Mesothelial cell of epicardium (in vitro differentiated cells): ENCODE measurements around the gene FAAH2. TPM values are rescaled to one million over a fixed set of nuclear protein-coding genes. Genes with fewer than 3 reads are reported as not detected.
A peak's percentile ranks its signal among the peaks of the same experiment; 100 is the strongest.

Source experiments
- DNase-seq, 2 experiments: peaks; one replicate each; pipeline ENCODE4 v3.0.0; 2021; ENCODE audit warnings: low spot score in 2 of 2; ENCODE audit not compliant: unreplicated experiment in 2 of 2
- H3K27ac Mint-ChIP-seq: 2 replicates; pipeline ENCODE4 v1.8.0; 2021; ENCODE audit warnings: mixed read lengths
- H3K27me3 Mint-ChIP-seq: 2 replicates; pipeline ENCODE4 v1.8.0; 2021; ENCODE audit warnings: low read depth, mixed read lengths
- H3K36me3 Mint-ChIP-seq: 2 replicates; pipeline ENCODE4 v1.8.0; 2021; ENCODE audit warnings: mixed read lengths
- H3K4me1 Mint-ChIP-seq: 2 replicates; pipeline ENCODE4 v1.8.0; 2021; ENCODE audit warnings: mixed read lengths
- H3K4me3 Mint-ChIP-seq: 2 replicates; pipeline ENCODE4 v1.8.0; 2021; ENCODE audit warnings: mild to moderate bottlenecking, moderate library complexity, mixed read lengths
- H3K9me3 Mint-ChIP-seq: 2 replicates; pipeline ENCODE4 v1.8.0; 2021; ENCODE audit warnings: mixed read lengths
- total RNA-seq: library from RNA; stranded (reverse); gene quantifications from 3 replicates; pipeline ENCODE4 v1.2.1, GENCODE V29; 2021
- TF ChIP-seq, protein P1 (sequence below): fragments of 200-600 bp; sonication (generic); IDR thresholded peaks from one replicate; pipeline ENCODE4 v1.5.0; 2021; ENCODE audit warnings: antibody characterized with exemption; ENCODE audit not compliant: unreplicated experiment

Gene FAAH2, protein sequence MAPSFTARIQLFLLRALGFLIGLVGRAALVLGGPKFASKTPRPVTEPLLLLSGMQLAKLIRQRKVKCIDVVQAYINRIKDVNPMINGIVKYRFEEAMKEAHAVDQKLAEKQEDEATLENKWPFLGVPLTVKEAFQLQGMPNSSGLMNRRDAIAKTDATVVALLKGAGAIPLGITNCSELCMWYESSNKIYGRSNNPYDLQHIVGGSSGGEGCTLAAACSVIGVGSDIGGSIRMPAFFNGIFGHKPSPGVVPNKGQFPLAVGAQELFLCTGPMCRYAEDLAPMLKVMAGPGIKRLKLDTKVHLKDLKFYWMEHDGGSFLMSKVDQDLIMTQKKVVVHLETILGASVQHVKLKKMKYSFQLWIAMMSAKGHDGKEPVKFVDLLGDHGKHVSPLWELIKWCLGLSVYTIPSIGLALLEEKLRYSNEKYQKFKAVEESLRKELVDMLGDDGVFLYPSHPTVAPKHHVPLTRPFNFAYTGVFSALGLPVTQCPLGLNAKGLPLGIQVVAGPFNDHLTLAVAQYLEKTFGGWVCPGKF
- total RNA-seq = 8.4 to 11.2 TPM (median 10.0 TPM) in 3 replicates

DNA sequence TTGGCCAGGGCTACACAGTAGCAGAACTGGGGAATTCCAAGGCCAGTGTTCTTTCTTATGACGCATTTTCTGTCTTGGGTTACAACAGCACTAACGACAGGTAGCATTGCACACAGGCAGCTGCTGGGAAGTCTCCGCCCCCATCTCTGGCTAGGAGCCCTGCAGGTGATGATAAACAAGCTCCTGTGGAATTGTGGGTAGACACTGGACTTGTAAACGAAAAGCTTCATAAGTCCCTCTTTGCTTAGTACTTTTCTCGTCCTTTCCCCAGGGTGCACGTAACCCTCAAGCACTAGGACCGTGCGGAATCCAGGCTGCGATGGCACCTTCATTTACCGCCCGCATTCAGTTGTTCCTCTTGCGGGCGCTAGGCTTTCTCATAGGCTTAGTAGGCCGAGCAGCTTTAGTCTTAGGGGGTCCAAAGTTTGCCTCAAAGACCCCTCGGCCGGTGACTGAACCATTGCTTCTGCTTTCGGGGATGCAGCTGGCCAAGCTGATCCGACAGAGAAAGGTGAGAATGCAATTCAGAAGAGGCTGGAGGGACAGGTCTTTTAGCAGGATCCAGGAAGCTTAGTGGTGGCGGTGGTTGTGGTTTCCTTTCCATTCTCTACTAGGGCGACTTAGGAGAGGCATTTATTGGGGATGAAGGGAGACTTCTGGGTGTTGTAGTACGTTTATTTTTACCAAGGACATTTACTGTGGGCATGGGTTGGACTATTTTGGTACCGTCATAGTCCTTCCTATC, at the start of gene FAAH2:
Gene FAAH2, plus strand, starts transcription at position 200 of the 745 bp plus-strand sequence. Its CDS starts 120 bp downstream, at position 320.
- H3K9me3 Mint-ChIP-seq = peaks cover 30% of the 10 kb centered on the region
- H3K36me3 Mint-ChIP-seq = peaks cover 2% of the 10 kb centered on the region
- H3K4me1 Mint-ChIP-seq = peaks cover 4% of the 10 kb centered on the region
- H3K27ac Mint-ChIP-seq = peak within 1 kb of the TSS; percentile 93
- TF ChIP-seq, protein P1, sequence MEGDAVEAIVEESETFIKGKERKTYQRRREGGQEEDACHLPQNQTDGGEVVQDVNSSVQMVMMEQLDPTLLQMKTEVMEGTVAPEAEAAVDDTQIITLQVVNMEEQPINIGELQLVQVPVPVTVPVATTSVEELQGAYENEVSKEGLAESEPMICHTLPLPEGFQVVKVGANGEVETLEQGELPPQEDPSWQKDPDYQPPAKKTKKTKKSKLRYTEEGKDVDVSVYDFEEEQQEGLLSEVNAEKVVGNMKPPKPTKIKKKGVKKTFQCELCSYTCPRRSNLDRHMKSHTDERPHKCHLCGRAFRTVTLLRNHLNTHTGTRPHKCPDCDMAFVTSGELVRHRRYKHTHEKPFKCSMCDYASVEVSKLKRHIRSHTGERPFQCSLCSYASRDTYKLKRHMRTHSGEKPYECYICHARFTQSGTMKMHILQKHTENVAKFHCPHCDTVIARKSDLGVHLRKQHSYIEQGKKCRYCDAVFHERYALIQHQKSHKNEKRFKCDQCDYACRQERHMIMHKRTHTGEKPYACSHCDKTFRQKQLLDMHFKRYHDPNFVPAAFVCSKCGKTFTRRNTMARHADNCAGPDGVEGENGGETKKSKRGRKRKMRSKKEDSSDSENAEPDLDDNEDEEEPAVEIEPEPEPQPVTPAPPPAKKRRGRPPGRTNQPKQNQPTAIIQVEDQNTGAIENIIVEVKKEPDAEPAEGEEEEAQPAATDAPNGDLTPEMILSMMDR = no peak
- peak within 1 kb of the TSS; percentile 82 for H3K4me3 Mint-ChIP-seq
- no peaks in the 10 kb centered on the region for H3K27me3 Mint-ChIP-seq
- DNase-seq = peak in 1 of 2 experiments; percentile 42

DNA sequence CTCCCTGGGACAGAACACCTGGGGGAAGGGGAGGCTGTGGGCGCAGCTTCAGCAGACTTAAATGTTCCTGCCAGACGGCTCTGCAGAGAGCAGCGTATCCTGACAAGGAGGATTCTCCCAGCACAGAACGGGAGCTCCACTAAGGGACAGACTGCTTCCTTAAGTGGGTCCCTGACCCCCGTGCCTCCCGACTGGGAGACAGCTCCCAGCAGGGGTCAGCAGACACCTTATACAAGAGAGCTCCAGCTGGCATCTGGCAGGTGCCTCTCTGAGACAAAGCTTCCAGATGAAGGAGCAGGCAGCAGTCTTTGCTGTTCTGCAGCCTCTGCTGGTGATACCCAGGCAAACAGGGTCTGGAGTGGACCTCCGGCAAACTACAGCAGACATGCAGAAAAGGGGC, 44.5 kb upstream of the FAAH2 start:
- Mint-ChIP-seq H3K9me3 (peaks cover 66% of the 10 kb centered on the region), H3K4me1 (no peaks in the 10 kb centered on the region), H3K27ac (no peak overlapping the region), H3K27me3 (no peaks in the 10 kb centered on the region), H3K36me3 (peaks cover 15% of the 10 kb centered on the region), H3K4me3 (no peak overlapping the region)
- TF ChIP-seq, protein P1 = no peak
- DNase-seq = no peak

DNA sequence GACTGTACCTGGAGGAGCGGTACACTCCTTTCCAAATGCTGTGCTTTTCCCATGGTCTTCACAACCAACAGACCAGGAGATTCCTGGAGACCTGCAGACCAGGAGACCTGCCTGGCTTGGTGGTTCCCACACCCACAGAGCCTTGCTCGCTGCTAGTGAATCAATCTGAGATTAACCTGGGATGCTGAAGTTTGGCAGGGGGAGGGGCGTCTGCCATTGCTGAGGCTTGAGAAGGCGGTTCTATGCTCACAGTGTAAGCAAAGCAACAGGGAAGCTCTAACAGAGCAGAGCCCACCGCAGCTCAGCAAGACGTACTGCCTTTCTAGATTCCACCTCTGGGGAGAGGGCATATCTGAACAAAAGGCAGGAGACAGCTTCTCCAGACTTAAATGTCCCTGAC, 34.5 kb upstream of the FAAH2 start:
- H3K4me3 Mint-ChIP-seq = no peak overlapping the region
- peaks cover 77% of the 10 kb centered on the region for H3K9me3 Mint-ChIP-seq
- TF ChIP-seq, protein P1 = no peak
- no peak overlapping the region for H3K27ac Mint-ChIP-seq
- no peaks in the 10 kb centered on the region for H3K27me3 Mint-ChIP-seq
- H3K4me1 Mint-ChIP-seq = no peaks in the 10 kb centered on the region
- no peak for DNase-seq
- peaks cover 13% of the 10 kb centered on the region for H3K36me3 Mint-ChIP-seq

DNA sequence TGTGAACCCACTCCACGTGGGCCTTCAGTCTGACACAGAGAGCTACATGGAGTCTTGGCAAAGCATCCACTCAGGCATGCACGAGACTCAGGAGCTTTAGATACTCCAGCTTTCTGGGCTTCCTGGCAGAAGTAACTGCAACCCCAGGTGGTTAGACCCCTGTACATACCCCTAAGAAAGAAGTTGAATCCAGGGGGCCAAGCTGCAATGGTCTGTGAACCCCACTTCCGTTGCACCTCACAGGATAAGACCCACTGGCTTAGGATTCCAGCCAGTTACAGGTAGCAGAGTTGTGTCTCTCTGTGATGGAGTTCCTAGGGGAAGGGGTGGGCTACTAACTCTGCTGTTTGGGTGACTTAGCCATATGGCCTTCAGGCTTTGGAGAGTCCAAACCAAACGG, 21.4 kb upstream of the FAAH2 start:
- no peak for DNase-seq
- TF ChIP-seq, protein P1 = no peak
- H3K36me3 Mint-ChIP-seq = peaks cover 2% of the 10 kb centered on the region
- H3K4me1 Mint-ChIP-seq = no peaks in the 10 kb centered on the region
- H3K27ac Mint-ChIP-seq = no peak overlapping the region
- H3K27me3 Mint-ChIP-seq = no peaks in the 10 kb centered on the region
- H3K9me3 Mint-ChIP-seq = peaks cover 58% of the 10 kb centered on the region
- H3K4me3 Mint-ChIP-seq = no peak overlapping the region

DNA sequence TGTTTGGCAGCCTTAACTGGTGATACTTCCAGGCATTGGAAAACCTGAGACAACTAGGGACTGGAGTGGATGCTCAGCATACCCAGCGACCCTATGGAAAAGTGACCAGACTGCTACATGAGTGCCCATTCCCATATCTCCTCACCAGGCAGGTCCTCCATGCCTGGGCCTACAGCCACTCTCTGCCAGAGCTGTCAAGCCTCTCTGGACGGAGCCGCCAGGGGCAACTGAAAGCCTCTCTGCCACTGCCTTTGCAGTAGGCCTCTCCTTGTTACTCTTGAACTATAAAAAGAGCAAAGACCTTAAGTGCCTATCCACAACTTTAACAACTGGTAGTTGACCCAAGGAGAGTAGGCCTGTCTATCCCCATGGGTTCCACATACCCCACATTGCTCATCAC, 20.2 kb upstream of the FAAH2 start:
- H3K9me3 Mint-ChIP-seq = peaks cover 57% of the 10 kb centered on the region
- H3K4me1 Mint-ChIP-seq = no peaks in the 10 kb centered on the region
- DNase-seq = no peak
- peaks cover 2% of the 10 kb centered on the region for H3K36me3 Mint-ChIP-seq
- no peaks in the 10 kb centered on the region for H3K27me3 Mint-ChIP-seq
- H3K4me3 Mint-ChIP-seq = no peak overlapping the region
- TF ChIP-seq, protein P1 = no peak
- H3K27ac Mint-ChIP-seq = no peak overlapping the region
